ENCODE measurements around the gene KIAA1210.

The KIAA1210 gene

GRCh38 chrX:119127650-119128049 lies at the start of gene KIAA1210:
Gene KIAA1210, minus strand, starts transcription at chrX:119127812. Its CDS starts 4,170 bp downstream, at chrX:119123642.
- DNase-seq (ENCODE audit: low read depth in 1 of 2, low spot score in 1 of 2), result no peak

DNA sequence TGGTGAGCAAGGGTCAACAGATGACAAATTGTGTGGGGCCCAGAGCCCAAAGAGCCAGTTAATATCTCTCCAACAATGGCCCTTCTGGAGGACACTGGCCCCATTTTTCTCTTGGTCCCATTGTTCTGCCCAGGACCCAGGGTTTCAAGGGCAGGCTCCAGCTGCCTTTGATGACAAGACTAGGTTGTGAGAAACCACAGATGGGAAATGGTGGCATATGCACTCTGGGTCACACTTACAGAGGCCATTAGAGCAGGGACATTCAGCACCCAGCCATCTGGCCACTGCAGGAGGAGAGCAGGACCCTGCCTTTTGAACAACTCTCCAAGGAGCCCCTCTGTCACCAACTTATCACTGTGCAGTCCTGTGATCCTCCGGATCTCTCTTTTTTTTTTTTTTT lies 49.7 kb upstream of the KIAA1210 start:
- no peak for DNase-seq (ENCODE audit: low read depth in 1 of 2, low spot score in 1 of 2)

GRCh38 chrX:119174900-119175299 lies 47.3 kb upstream of the KIAA1210 start:
- DNase-seq (ENCODE audit: low read depth in 1 of 2, low spot score in 1 of 2), result no peak

DNA sequence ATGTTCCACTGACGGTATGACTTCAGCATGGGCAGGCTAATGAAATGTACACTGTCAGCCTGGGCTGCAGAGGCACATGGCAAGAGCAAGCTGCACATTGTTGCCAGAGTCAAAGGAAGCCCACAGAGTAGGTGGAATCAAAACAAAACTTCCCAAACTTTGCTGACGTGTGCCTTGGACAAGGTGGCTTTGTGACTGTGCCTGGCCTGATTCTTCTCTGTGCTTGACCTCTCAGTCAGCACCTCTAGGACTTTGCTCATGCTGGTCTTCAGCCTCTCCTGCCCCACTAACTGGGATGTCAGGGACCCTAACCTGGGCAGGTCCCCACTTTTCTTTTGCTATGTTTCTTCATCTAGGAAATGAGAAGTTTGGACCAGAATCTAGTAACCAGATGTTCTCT lies 40.5 kb upstream of the KIAA1210 start:
- no peak for DNase-seq (ENCODE audit: low read depth in 1 of 2, low spot score in 1 of 2)

- no peak for DNase-seq (ENCODE audit: low read depth in 1 of 2, low spot score in 1 of 2)
Observed at GRCh38 chrX:119158226-119158625, 30.6 kb upstream of the KIAA1210 start.

GRCh38 chrX:119156241-119156640 lies 28.6 kb upstream of the KIAA1210 start:
- DNase-seq (ENCODE audit: low read depth in 1 of 2, low spot score in 1 of 2), result no peak

GRCh38 chrX:119155416-119156035 lies 27.9 kb upstream of the KIAA1210 start:
- no peak for DNase-seq (ENCODE audit: low read depth in 1 of 2, low spot score in 1 of 2)

DNA sequence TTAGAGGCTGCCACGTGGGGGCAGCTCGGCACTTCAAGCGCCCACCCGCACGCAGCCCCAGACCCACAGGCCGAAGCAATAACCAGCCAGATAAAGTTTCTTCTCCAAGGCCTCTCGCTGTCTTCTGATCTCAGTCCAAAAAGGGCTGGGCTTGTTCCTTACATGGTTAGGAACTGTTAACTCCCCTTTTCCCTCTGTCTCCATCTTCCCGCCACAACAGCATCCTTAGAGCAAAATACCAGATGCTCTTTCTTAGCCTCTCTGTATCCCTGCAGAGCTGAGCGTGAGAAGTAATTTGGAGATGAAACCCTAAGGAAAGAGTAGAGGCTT lies 23.4 kb upstream of the KIAA1210 start:
- DNase-seq (ENCODE audit: low read depth in 1 of 2, low spot score in 1 of 2), result no peak

- no peak for DNase-seq (ENCODE audit: low read depth in 1 of 2, low spot score in 1 of 2)
Observed at GRCh38 chrX:119150163-119151050, 22.8 kb upstream of the KIAA1210 start.

GRCh38 chrX:119147486-119147885 lies 19.9 kb upstream of the KIAA1210 start:
- DNase-seq (ENCODE audit: low read depth in 1 of 2, low spot score in 1 of 2), result no peak

GRCh38 chrX:119145241-119145653 lies 17.6 kb upstream of the KIAA1210 start:
- DNase-seq (ENCODE audit: low read depth in 1 of 2, low spot score in 1 of 2), result no peak

- DNase-seq (ENCODE audit: low read depth in 1 of 2, low spot score in 1 of 2), result no peak
Observed at GRCh38 chrX:119134466-119134865, 6.9 kb upstream of the KIAA1210 start.

DNA sequence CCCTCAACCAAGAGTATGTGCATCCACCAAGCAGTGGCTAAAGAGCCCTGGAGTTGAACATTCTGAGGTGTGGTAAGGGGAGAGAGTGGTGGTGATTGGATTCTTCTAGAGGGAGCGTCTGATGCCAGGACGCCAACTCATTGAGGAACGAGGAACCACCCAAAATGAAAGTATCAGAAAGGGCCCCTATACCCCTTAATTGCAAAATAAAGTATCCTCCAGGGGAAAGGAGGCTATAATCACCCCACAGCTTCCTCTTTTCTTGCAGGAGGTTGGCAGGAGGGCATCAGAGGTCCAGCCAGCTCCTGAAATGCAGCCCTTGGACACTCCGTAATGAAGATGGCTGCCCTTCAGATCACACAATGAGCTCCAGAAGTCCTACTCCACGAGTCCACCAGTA lies 5.3 kb upstream of the KIAA1210 start:
- no peak for DNase-seq (ENCODE audit: low read depth in 1 of 2, low spot score in 1 of 2)

DNA sequence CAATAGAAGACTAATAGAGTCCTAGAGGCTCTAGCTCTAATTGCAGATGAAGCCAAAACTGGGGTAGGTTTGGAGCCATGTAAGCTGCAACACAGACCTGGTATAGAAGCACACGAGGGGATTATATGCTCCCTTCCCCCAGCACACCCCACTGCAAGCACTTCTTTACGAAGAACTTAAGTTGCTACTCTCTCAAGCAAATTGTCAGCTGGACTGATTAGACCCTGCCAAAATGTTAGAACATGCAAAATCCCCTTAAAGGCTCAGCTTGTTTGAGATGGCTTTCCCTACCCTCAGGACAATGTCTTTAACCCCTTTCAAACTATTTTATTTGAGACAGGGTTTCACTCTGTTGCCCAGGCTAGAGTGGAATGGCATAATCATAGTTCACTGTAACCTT lies 4.7 kb upstream of the KIAA1210 start:
- DNase-seq (ENCODE audit: low read depth in 1 of 2, low spot score in 1 of 2), result no peak

DNA sequence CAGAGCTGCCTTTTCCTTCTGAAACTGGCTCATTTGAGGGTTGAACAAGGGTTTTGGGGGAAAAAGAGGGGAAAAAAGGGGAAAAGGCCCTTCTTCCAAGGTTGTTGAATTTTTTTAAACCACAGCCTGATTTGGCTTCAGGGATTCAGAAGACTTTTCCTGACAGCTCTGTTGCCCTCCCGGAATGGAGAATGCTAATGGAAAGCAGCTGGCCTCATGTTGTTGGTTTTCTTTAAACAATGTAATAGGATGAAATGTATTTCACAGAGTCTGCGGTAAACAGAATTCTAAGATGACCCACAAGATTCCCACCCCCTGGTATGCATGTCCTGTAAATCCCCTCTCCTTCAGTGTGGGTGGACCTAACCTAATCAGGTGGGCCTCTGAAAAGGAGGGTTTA lies 3.3 kb upstream of the KIAA1210 start:
- DNase-seq (ENCODE audit: low read depth in 1 of 2, low spot score in 1 of 2), result no peak

- DNase-seq (ENCODE audit: low read depth in 1 of 2, low spot score in 1 of 2), result no peak
Observed at GRCh38 chrX:119121341-119121740, 6.3 kb downstream of the KIAA1210 start.

- DNase-seq (ENCODE audit: low read depth in 1 of 2, low spot score in 1 of 2), result peak in 1 of 2 donors; percentile 4
Observed at GRCh38 chrX:119118780-119119395, 8.7 kb downstream of the KIAA1210 start.

DNA sequence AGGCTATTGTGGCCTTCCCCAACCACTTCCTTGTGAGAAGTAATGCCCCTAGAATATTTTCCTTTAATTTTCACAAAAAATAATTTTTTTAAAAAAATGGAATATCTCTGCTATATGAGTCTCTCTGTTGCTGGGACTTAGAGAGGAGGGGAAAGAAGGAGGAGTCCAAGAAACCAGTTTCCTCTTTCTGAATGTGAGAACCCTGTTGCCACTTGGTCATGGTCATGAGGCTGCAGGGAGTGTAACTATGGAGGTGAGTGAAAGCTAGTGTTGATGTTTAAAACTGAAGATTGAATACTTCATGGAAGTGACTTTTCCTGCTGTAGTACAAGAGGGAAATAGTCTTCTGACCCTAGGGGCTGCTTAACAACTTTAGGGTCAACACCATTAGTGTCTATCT lies 20.4 kb downstream of the KIAA1210 start:
- DNase-seq (ENCODE audit: low read depth in 1 of 2, low spot score in 1 of 2), result no peak

- no peak for DNase-seq (ENCODE audit: low read depth in 1 of 2, low spot score in 1 of 2)
Observed at GRCh38 chrX:119105826-119106225, 21.8 kb downstream of the KIAA1210 start.

- DNase-seq (ENCODE audit: low read depth in 1 of 2, low spot score in 1 of 2), result no peak
Observed at GRCh38 chrX:119101168-119101567, 26.4 kb downstream of the KIAA1210 start.

GRCh38 chrX:119095936-119096335 lies 31.7 kb downstream of the KIAA1210 start:
- no peak for DNase-seq (ENCODE audit: low read depth in 1 of 2, low spot score in 1 of 2)

- DNase-seq (ENCODE audit: low read depth in 1 of 2, low spot score in 1 of 2), result no peak
Observed at GRCh38 chrX:119094819-119095218, 32.8 kb downstream of the KIAA1210 start.
